T-helper 17 cell (primary cell): Measurements from ENCODE around the gene ESRP2. TPM values are rescaled to one million over a fixed set of nuclear protein-coding genes. Genes with fewer than 3 reads are reported as not detected.

Source experiments
- ATAC-seq: fragments of 150-1000 bp; cut with Tn5 transposase; 2 replicates; pipeline ENCODE4 v1.10.0; 2021; ENCODE audit warnings: mild to moderate bottlenecking, moderate library complexity
- DNase-seq, 3 donors: peaks; one replicate each; pipeline versions ENCODE4 v3.0.0 to v3.0.0-alpha.2; 2020 to 2021
- H3K9me3 ChIP-seq: one replicate; pipeline ENCODE4 v1.7.0; 2013; ENCODE audit warnings: low read length, mild to moderate bottlenecking; ENCODE audit not compliant: control insufficient read depth, poor library complexity, severe bottlenecking
- H3K27ac Mint-ChIP-seq: one replicate; pipeline ENCODE4 v1.8.0; 2022; ENCODE audit warnings: mild to moderate bottlenecking, moderate library complexity, mixed read lengths
- H3K27me3 Mint-ChIP-seq: one replicate; pipeline ENCODE4 v1.8.0; 2022; ENCODE audit warnings: mixed read lengths
- H3K36me3 Mint-ChIP-seq: one replicate; pipeline ENCODE4 v1.8.0; 2022; ENCODE audit warnings: low read depth, mixed read lengths
- H3K4me1 Mint-ChIP-seq: one replicate; pipeline ENCODE4 v1.8.0; 2022; ENCODE audit warnings: mild to moderate bottlenecking, mixed read lengths
- H3K4me3 Mint-ChIP-seq: one replicate; pipeline ENCODE4 v1.8.0; 2022; ENCODE audit warnings: mild to moderate bottlenecking, moderate library complexity, mixed read lengths
- total RNA-seq, 4 donors: library from RNA in 2 of 4; stranded (reverse) in 2 of 4; gene quantifications; one replicate each; pipeline ENCODE4 v1.2.3 and lab custom pipeline; 2022 to 2026

ESRP2 gene
- total RNA-seq, 2 donors from 2014 or later = 0.10 to 0.16 TPM

DNA sequence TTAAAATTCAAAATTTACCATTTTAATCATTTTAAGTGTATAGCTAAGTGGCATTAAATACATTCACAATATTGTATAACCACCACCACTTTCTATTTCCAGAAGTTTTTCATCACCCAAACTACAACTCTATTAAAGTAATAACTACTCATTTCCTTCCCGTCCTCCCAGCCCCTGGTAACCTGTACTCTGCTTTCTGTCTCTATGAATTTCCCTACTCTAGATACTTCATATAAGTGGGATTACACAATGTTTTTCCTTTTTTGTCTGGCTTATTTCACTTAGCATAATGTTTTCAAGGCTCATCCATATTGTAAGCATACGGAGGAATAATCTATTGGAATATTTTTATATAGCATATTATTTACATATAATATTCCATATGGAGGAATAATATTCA, 29.7 kb downstream of the ESRP2 start:
- DNase-seq (no peak), ATAC-seq (no peak)
- no peaks in the 10 kb centered on the region for H3K9me3 ChIP-seq
- H3K4me3 Mint-ChIP-seq = no peak overlapping the region
- H3K36me3 Mint-ChIP-seq = no peaks in the 10 kb centered on the region
- peaks cover 13% of the 10 kb centered on the region for H3K4me1 Mint-ChIP-seq
- H3K27ac Mint-ChIP-seq = peak overlapping the region; percentile 53
- H3K27me3 Mint-ChIP-seq = no peaks in the 10 kb centered on the region

GRCh38 chr16:68202091-68202519, 33.8 kb downstream of the ESRP2 start:
- Mint-ChIP-seq H3K27me3 (no peaks in the 10 kb centered on the region), H3K27ac (no peak overlapping the region), H3K4me3 (no peak overlapping the region), H3K36me3 (peaks cover 4% of the 10 kb centered on the region), H3K4me1 (peaks cover 6% of the 10 kb centered on the region)
- no peaks in the 10 kb centered on the region for H3K9me3 ChIP-seq
- no peak for ATAC-seq
- no peak for DNase-seq

- peaks cover 4% of the 10 kb centered on the region for H3K4me1 Mint-ChIP-seq
- H3K27me3 Mint-ChIP-seq = no peaks in the 10 kb centered on the region
- DNase-seq (no peak), ATAC-seq (peak; percentile 49)
- no peaks in the 10 kb centered on the region for H3K9me3 ChIP-seq
- peak overlapping the region; percentile 86 for H3K27ac Mint-ChIP-seq
- no peak overlapping the region for H3K4me3 Mint-ChIP-seq
- H3K36me3 Mint-ChIP-seq = peaks cover 4% of the 10 kb centered on the region
These were observed 35.7 kb downstream of the ESRP2 start for GRCh38 chr16:68200088-68200783.

DNA sequence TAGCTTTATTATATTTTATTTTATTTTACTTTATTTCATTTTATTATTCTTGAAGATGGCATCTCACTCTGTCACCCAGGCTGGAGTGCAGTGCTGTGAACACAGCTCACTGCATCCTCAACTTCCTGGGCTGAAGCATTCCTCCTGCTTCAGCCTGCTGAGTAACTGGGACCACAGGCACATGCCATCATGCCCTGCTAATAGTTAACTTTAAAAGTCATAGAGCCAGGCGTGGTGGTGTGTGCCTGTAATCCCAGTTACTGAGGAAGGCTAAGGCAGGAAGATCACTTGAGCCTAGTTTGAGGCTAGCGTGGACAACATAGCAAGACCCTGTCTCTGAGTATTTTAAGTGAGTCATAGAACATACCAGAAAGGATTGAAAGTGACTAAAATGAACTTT, 38.7 kb downstream of the ESRP2 start:
- ATAC-seq (no peak), DNase-seq (no peak)
- no peaks in the 10 kb centered on the region for H3K27me3 Mint-ChIP-seq
- peaks cover 12% of the 10 kb centered on the region for H3K4me1 Mint-ChIP-seq
- H3K9me3 ChIP-seq = no peaks in the 10 kb centered on the region
- no peak overlapping the region for H3K27ac Mint-ChIP-seq
- no peak overlapping the region for H3K4me3 Mint-ChIP-seq
- H3K36me3 Mint-ChIP-seq = peaks cover 6% of the 10 kb centered on the region

- H3K27ac Mint-ChIP-seq = no peak overlapping the region
- H3K4me3 Mint-ChIP-seq = peak overlapping the region; percentile 5
These were observed 41.7 kb downstream of the ESRP2 start for GRCh38 chr16:68194251-68194650.

GRCh38 chr16:68190736-68191510, 45.0 kb downstream of the ESRP2 start:
- no peak for ATAC-seq
- Mint-ChIP-seq H3K4me1 (peaks cover 14% of the 10 kb centered on the region), H3K27me3 (no peaks in the 10 kb centered on the region), H3K27ac (no peak overlapping the region), H3K4me3 (no peak overlapping the region), H3K36me3 (peaks cover 9% of the 10 kb centered on the region)
- no peaks in the 10 kb centered on the region for H3K9me3 ChIP-seq
- DNase-seq = no peak

More at GRCh38 chr16:68194251-68194650, 41.7 kb downstream of the ESRP2 start:
- H3K36me3 Mint-ChIP-seq = peaks cover 9% of the 10 kb centered on the region
- no peaks in the 10 kb centered on the region for H3K27me3 Mint-ChIP-seq
- H3K9me3 ChIP-seq = no peaks in the 10 kb centered on the region
- ATAC-seq (no peak), DNase-seq (no peak)
- H3K4me1 Mint-ChIP-seq = peaks cover 14% of the 10 kb centered on the region

DNA sequence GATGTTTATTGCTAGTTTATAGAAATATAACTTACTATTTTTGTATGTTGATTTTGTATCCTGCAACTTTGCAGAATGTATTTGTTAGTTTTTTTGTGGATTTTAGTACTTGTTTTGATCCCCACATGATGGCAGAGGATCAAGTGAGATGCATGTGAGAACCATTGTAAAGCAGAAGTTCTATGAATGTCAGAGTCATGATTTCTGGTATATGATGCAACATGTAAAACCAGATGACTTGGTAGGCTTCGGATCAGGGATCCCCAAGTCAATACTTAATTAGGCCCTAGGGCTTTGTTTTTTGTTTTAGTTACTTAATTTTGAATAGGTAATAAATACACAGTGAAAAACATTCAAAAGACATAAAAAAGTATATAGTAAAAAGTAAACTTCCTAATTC, 45.8 kb downstream of the ESRP2 start:
- no peaks in the 10 kb centered on the region for H3K27me3 Mint-ChIP-seq
- peaks cover 14% of the 10 kb centered on the region for H3K4me1 Mint-ChIP-seq
- H3K36me3 Mint-ChIP-seq = peaks cover 9% of the 10 kb centered on the region
- DNase-seq (no peak), ATAC-seq (no peak)
- H3K27ac Mint-ChIP-seq = no peak overlapping the region
- no peak overlapping the region for H3K4me3 Mint-ChIP-seq
- H3K9me3 ChIP-seq = no peaks in the 10 kb centered on the region

DNA sequence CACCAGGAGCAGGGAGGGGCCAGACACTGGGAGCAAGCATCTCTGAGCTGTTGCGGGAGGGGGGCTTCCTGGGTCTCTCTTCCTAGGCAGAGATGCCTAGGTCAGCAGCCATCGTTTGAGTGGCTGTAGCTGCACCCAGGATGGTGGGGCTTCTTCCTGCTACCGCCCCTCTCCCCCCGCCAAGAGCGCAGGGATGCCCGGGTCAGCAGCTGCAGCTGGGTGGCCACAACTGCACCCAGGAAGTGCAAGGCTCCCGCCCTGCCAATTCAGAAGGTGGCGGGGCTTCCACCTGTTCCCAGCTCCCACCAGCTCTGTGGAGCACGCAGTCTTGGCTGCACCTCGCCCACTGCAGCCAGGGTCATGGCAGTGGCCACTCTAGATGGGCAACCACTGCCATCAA, 47.8 kb downstream of the ESRP2 start:
- Mint-ChIP-seq H3K4me1 (peaks cover 11% of the 10 kb centered on the region), H3K36me3 (peaks cover 13% of the 10 kb centered on the region), H3K4me3 (no peak overlapping the region), H3K27ac (no peak overlapping the region), H3K27me3 (no peaks in the 10 kb centered on the region)
- H3K9me3 ChIP-seq = no peaks in the 10 kb centered on the region
- ATAC-seq = no peak
- no peak for DNase-seq

- Mint-ChIP-seq H3K27ac (no peak overlapping the region), H3K36me3 (peaks cover 13% of the 10 kb centered on the region), H3K4me3 (no peak overlapping the region), H3K4me1 (peaks cover 7% of the 10 kb centered on the region), H3K27me3 (no peaks in the 10 kb centered on the region)
- H3K9me3 ChIP-seq = no peaks in the 10 kb centered on the region
- ATAC-seq = no peak
- DNase-seq = no peak
These were observed 48.4 kb downstream of the ESRP2 start for GRCh38 chr16:68187505-68187904.

GRCh38 chr16:68186877-68187276, 49.0 kb downstream of the ESRP2 start:
- ATAC-seq (no peak), DNase-seq (no peak)
- H3K4me1 Mint-ChIP-seq = peaks cover 6% of the 10 kb centered on the region
- H3K4me3 Mint-ChIP-seq = no peak overlapping the region
- H3K36me3 Mint-ChIP-seq = peaks cover 13% of the 10 kb centered on the region
- H3K9me3 ChIP-seq = no peaks in the 10 kb centered on the region
- no peak overlapping the region for H3K27ac Mint-ChIP-seq
- no peaks in the 10 kb centered on the region for H3K27me3 Mint-ChIP-seq

DNA sequence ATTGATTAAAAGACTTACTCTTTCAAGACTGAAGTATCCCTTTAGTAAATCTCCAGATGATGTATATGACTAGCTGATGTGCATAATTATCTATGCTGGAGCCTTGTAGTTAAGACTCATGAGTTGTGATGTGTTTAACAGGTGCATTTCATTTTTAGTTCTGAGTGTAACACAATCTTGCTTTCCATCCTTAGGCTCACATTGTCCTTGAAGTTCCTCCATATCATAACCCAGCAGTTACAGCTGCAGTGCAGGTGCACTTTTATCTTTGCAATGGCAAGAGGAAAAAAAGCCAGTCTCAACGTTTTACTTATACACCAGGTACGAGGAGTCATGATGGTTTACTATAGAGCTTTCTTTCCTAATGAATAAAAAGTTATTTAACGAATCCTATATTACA, 52.9 kb downstream of the ESRP2 start:
- ATAC-seq = no peak
- no peaks in the 10 kb centered on the region for H3K9me3 ChIP-seq
- no peak for DNase-seq
- Mint-ChIP-seq H3K4me3 (no peak overlapping the region), H3K27ac (no peak overlapping the region), H3K4me1 (peaks cover 4% of the 10 kb centered on the region), H3K36me3 (peaks cover 9% of the 10 kb centered on the region), H3K27me3 (no peaks in the 10 kb centered on the region)

- Mint-ChIP-seq H3K27ac (peak overlapping the region; percentile 1), H3K4me1 (peaks cover 9% of the 10 kb centered on the region), H3K36me3 (peaks cover 9% of the 10 kb centered on the region), H3K27me3 (no peaks in the 10 kb centered on the region), H3K4me3 (no peak overlapping the region)
- DNase-seq = no peak
- H3K9me3 ChIP-seq = no peaks in the 10 kb centered on the region
- ATAC-seq = no peak
These were observed 56.1 kb downstream of the ESRP2 start for GRCh38 chr16:68179855-68180254.

DNA sequence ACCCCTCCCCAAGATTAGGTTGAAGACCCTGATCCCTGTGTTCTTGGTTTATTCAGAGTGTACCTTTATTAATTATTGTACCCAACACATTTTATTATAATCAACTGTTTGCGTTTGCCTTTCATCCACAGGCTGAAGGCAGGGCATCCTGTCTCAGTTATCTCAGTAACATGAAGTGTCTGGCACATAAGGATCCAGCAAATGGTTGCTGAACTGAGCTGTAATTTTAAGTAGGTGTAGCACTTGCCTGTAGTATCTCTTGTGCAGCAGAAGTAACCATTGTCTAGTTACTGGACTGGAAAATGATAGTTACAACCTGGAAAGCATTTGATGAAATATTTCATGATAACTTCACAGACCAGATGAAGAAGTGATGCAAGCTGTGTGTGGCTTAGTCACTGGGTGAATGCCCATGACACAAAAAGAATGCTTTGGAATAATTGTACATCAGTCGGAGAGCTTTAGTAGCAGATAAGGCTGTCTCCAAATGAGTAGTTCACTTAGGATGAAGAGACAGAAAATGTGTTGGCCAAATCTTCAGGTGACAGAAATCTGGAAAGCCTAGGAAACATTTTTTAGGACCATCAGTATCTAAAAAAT, 56.6 kb downstream of the ESRP2 start:
- Mint-ChIP-seq H3K27ac (peak overlapping the region; percentile 34), H3K36me3 (peaks cover 9% of the 10 kb centered on the region), H3K4me3 (no peak overlapping the region), H3K27me3 (no peaks in the 10 kb centered on the region), H3K4me1 (peaks cover 9% of the 10 kb centered on the region)
- no peak for ATAC-seq
- no peak for DNase-seq
- H3K9me3 ChIP-seq = no peaks in the 10 kb centered on the region
